ENCODE data around the gene OXSR1. TPM values are rescaled to one million over a fixed set of nuclear protein-coding genes. Genes with fewer than 3 reads are reported as not detected.
"Not testable (repeated sequence)": the region's sequence is repeated elsewhere in the genome, so short reads cannot be mapped to it uniquely, and the experiment has no call there.

OXSR1 gene
- total RNA-seq, 1 experiment from 2014 or later: 35.1 TPM

DNA sequence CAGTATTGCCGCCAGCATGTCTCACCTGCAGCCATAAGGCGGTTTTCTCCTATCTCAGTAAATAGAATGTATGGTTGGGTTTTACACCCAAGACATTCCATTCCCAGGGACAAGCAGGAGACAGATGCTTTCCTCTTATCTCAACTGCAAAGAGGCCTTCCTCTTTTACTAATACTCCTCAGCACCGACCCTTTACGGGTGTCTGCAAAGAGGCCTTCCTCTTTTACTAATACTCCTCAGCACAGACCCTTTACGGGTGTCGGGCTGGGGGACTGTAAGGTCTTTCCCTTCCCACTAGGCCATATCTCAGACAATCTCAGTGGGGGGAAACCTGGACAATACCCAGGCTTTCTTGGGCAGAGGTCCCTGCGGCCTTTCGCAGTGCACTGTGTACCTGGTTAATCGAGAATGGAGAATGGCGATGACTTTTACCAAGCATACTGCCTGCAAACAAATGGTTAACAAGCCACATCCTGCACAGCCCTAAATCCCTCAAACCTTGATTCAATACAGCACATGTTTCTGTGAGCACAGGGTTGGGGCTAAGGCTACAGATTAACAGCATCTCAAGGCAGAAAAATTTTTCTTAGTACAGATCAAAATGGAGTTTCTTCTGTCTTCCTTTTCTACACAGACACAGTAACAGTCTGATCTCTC is 29.6 kb upstream of the OXSR1 start:
- Histone ChIP-seq H3K4me1 (ENCODE audit: control insufficient read depth in 1 of 2, insufficient read depth in 2 of 2, low read length in 2 of 2) (peaks cover 30 to 59% of the 10 kb centered on the region in 2 experiments), H3K79me2 (ENCODE audit: insufficient read depth, low read length) (peaks cover 12% of the 10 kb centered on the region), H3K4me3 (replicated peaks in 1 of 2; ENCODE audit: low read depth in 1 of 2, low read length in 2 of 2) (peak overlapping the region; percentile 87 to 91), H3K9ac (ENCODE audit: low read length) (peak overlapping the region; percentile 76), H3K4me2 (ENCODE audit: low read length) (peak overlapping the region; percentile 87)
- ATAC-seq; H3K27ac ChIP-seq (ENCODE audit: low read depth, low read length); H4K20me1 ChIP-seq (ENCODE audit: insufficient read depth); DNase-seq (ENCODE audit: low read depth, low spot score); POLR2A ChIA-PET; RAD21 ChIA-PET (ENCODE audit: low non-redundant PET in 1 of 2, low total read pairs in 2 of 2, uncharacterized antibody in 2 of 2, unreplicated experiment in 2 of 2); H3K27me3 ChIP-seq (ENCODE audit: insufficient read depth, low read length); H3K9me2 ChIP-seq (ENCODE audit: insufficient read depth); H3K36me3 ChIP-seq (ENCODE audit: control insufficient read depth in 1 of 2, insufficient read depth in 2 of 2, low read length in 2 of 2); H3K9me3 ChIP-seq (ENCODE audit: control insufficient read depth in 1 of 2, insufficient read depth in 1 of 2, low read depth in 1 of 2, low read length in 2 of 2); H2AFZ ChIP-seq (ENCODE audit: low read depth, low read length, poor library complexity, severe bottlenecking): not testable (repeated sequence)
- BruUV-seq (replicated peaks): TSS peak; percentile 39
- intact Hi-C loops (cut with micrococcal nuclease): loop anchor here (2.0 to 10.0 kb wide), 2 partner anchors 29 to 319 kb away; partner anchors contain the start of genes ACVR2B and OXSR1
- CTCF ChIA-PET: interaction anchor here (1.5 kb wide), 1 partner anchor 29 kb away, joined by 4 read pairs; the partner anchor contains the start of gene OXSR1

DNA sequence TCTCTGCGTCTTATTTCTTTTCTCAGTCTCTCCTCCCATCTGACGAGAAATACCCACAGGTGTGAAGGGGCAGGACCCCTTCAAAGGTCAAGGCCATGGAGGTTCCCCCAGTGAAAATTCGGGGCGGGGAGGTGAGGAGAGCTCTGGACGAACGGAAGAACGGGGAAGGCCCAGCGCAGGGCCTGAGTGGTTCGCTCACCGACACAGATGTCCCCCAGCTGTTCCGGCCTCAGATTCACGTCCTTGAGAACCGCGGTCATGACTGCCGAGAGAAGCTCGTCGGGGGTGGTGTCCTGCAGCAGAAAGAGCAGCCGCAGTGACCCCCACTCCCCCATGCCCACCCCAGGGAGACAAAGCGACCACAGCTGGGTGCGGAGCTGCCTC is 29.0 kb upstream of the OXSR1 start:
- TF ChIP-seq, protein P1, sequence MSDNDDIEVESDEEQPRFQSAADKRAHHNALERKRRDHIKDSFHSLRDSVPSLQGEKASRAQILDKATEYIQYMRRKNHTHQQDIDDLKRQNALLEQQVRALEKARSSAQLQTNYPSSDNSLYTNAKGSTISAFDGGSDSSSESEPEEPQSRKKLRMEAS (IDR thresholded peaks at IDR 0.05): no peak
- TF ChIP-seq JUND (IDR thresholded peaks at IDR 0.05) (no peak), EGR1 (IDR thresholded peaks at IDR 0.05; ENCODE audit: low read depth) (no peak)
- ChIA-PET RAD21 (ENCODE audit: low non-redundant PET in 1 of 2, low total read pairs in 2 of 2, uncharacterized antibody in 2 of 2, unreplicated experiment in 2 of 2) (interaction anchor here in 1 of 2 experiments (1.1 kb wide), 1 partner anchor 29 kb away, joined by 3 read pairs; the partner anchor contains the start of gene OXSR1), CTCF (interaction anchor here (0.7 to 1.6 kb wide), 6 partner anchors 19 to 360 kb away, joined by 3 to 6 read pairs (median 4); partner anchors contain the start of genes OXSR1 and XYLB), POLR2A (interaction anchor here (0.9 to 1.0 kb wide), 5 partner anchors 8 to 210 kb away, joined by 3 to 5 read pairs (median 3); partner anchors contain the start of gene XYLB)
- Histone ChIP-seq H3K4me1 (ENCODE audit: control insufficient read depth in 1 of 2, insufficient read depth in 2 of 2, low read length in 2 of 2) (peaks cover 31 to 64% of the 10 kb centered on the region in 2 experiments), H2AFZ (ENCODE audit: low read depth, low read length, poor library complexity, severe bottlenecking) (no peak overlapping the region), H3K9me2 (ENCODE audit: insufficient read depth) (no peaks in the 10 kb centered on the region), H3K4me3 (replicated peaks in 1 of 2; ENCODE audit: low read depth in 1 of 2, low read length in 2 of 2) (peak overlapping the region; percentile 87 to 91), H3K36me3 (ENCODE audit: control insufficient read depth in 1 of 2, insufficient read depth in 2 of 2, low read length in 2 of 2) (peaks cover 0 to 2% of the 10 kb centered on the region in 2 experiments; a peak in 2 of 4 replicates), H3K79me2 (ENCODE audit: insufficient read depth, low read length) (peaks cover 12% of the 10 kb centered on the region), H3K27ac (ENCODE audit: low read depth, low read length) (peak overlapping the region; percentile 75), H3K9ac (ENCODE audit: low read length) (peak overlapping the region; percentile 76), H3K27me3 (ENCODE audit: insufficient read depth, low read length) (no peaks in the 10 kb centered on the region), H3K4me2 (ENCODE audit: low read length) (peak overlapping the region; percentile 87), H3K9me3 (ENCODE audit: control insufficient read depth in 1 of 2, insufficient read depth in 1 of 2, low read depth in 1 of 2, low read length in 2 of 2) (no peaks in the 10 kb centered on the region), H4K20me1 (ENCODE audit: insufficient read depth) (no peaks in the 10 kb centered on the region)
- ATAC-seq: no peak
- intact Hi-C loops (cut with micrococcal nuclease): loop anchor here (2.0 to 10.0 kb wide), 2 partner anchors 28 to 318 kb away; partner anchors contain the start of genes ACVR2B and OXSR1
- no peak for DNase-seq (ENCODE audit: low read depth, low spot score)
- BruUV-seq (replicated peaks): no TSS peak

Data from HCT116 (cell line).